AG04449 (cell line): ENCODE results near the gene ADAMTS6.

Experiments used
- CTCF ChIA-PET: fragments of 350-600 bp; formaldehyde crosslinking; extraction: SDS; loops from one replicate; lab custom pipeline; 2021; ENCODE audit warnings: antibody characterized with exemption; lab: Yijun Ruan, JAX
- POLR2A ChIA-PET: fragments of 400-600, 350-600 bp; formaldehyde crosslinking; extraction: SDS; loops from one replicate; lab custom pipeline; 2020; ENCODE audit warnings: antibody characterized with exemption, inconsistent platforms; lab: Yijun Ruan, JAX
- DNase-seq: peaks from one replicate; pipeline ENCODE4 v3.0.0-alpha.2; 2010; ENCODE audit warnings: low read depth, low spot score
- H3K4me3 ChIP-seq: 2 replicates; pipeline ENCODE4 v1.5.1; 2011; ENCODE audit warnings: low read depth, mild to moderate bottlenecking, control low read depth, low read length
- TF ChIP-seq, protein P1 (sequence below): IDR thresholded peaks from one replicate; pipeline ENCODE4 v1.5.1; 2011; ENCODE audit warnings: mild to moderate bottlenecking, moderate library complexity, low read length, control low read depth, inconsistent platforms; ENCODE audit not compliant: insufficient read depth; ENCODE audit errors: missing control alignments

Gene ADAMTS6

DNA sequence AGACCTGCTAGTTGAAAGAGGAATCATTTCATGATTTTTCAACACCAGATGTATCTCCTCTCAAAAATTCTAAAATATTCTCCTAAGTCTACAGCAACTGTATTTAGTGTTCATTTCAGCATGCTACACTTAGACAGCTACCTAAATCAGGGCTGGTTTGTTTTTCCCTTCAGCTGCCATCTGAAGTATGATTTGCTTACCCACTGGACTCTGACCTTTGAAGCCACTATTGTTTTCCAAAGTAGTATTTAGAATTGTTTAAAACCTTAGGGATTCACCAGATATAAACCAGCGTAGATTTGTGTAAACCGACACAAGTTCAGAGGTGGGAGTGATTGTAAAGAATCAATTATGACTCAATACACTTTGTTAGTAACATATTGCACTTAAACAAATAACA, 193.1 kb downstream of the ADAMTS6 start:
- ChIA-PET POLR2A (no interaction called here), CTCF (no interaction called here)
- TF ChIP-seq, protein P1, sequence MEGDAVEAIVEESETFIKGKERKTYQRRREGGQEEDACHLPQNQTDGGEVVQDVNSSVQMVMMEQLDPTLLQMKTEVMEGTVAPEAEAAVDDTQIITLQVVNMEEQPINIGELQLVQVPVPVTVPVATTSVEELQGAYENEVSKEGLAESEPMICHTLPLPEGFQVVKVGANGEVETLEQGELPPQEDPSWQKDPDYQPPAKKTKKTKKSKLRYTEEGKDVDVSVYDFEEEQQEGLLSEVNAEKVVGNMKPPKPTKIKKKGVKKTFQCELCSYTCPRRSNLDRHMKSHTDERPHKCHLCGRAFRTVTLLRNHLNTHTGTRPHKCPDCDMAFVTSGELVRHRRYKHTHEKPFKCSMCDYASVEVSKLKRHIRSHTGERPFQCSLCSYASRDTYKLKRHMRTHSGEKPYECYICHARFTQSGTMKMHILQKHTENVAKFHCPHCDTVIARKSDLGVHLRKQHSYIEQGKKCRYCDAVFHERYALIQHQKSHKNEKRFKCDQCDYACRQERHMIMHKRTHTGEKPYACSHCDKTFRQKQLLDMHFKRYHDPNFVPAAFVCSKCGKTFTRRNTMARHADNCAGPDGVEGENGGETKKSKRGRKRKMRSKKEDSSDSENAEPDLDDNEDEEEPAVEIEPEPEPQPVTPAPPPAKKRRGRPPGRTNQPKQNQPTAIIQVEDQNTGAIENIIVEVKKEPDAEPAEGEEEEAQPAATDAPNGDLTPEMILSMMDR: no peak
- no peak for DNase-seq
- H3K4me3 ChIP-seq: no peak overlapping the region

- DNase-seq: no peak
- TF ChIP-seq, protein P1: no peak
- POLR2A ChIA-PET: no interaction called here
- H3K4me3 ChIP-seq: no peak overlapping the region
- CTCF ChIA-PET: interaction anchor here (0.6 to 1.0 kb wide), 2 partner anchors 204 to 1051 kb away, joined by 3 read pairs; no protein-coding TSS in a partner anchor
Observed at GRCh38 chr5:65279603-65280002, 202.1 kb downstream of the ADAMTS6 start.

GRCh38 chr5:65276178-65276890, 205.4 kb downstream of the ADAMTS6 start:
- TF ChIP-seq, protein P1: no peak
- POLR2A ChIA-PET: no interaction called here
- DNase-seq: no peak
- no peak overlapping the region for H3K4me3 ChIP-seq
- CTCF ChIA-PET: no interaction called here

- DNase-seq: no peak
- no peak overlapping the region for H3K4me3 ChIP-seq
- TF ChIP-seq, protein P1: no peak
- POLR2A ChIA-PET: no interaction called here
- CTCF ChIA-PET: interaction anchor here (1.0 kb wide), 1 partner anchor 12 kb away, joined by 3 read pairs; no protein-coding TSS in a partner anchor
Observed at GRCh38 chr5:65271906-65272305, 209.8 kb downstream of the ADAMTS6 start.

- TF ChIP-seq, protein P1: no peak
- no peak overlapping the region for H3K4me3 ChIP-seq
- CTCF ChIA-PET: no interaction called here
- DNase-seq: no peak
- POLR2A ChIA-PET: no interaction called here
Observed at GRCh38 chr5:65268525-65268924, 213.2 kb downstream of the ADAMTS6 start.

DNA sequence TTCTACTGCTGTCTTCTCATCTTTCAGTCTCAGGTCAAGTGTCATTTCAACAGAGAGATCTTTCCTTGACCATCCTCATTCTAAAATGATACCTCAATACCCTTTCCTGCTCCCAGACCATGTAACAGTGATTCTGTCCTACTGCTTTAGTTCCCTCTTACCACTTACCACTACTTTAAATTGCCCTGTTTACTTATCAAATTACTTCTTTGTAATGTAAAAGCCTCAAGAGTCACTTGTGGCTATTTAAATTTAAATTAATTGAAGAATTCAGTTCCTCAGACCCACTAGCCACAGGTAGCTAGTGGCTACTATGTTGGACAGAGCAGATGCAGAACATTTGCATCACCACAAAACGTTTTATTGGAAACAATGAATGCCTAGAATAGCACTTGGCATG, 217.3 kb downstream of the ADAMTS6 start:
- H3K4me3 ChIP-seq: no peak overlapping the region
- no peak for DNase-seq
- TF ChIP-seq, protein P1: no peak
- POLR2A ChIA-PET: no interaction called here
- CTCF ChIA-PET: no interaction called here
